ENCODE data around the gene APLNR.

- TF ChIP-seq CTCF (IDR thresholded peaks at IDR 0.05 in 2 of 3, conservative IDR thresholded peaks at IDR 0.05 in 1 of 3; ENCODE audit: borderline replicate concordance in 1 of 3, insufficient read depth in 1 of 3, low read depth in 2 of 3, low read length in 2 of 3) (no peak), RAD21 (IDR thresholded peaks at IDR 0.05; ENCODE audit: low read depth) (no peak), ATF3 (IDR thresholded peaks at IDR 0.05) (no peak), EZH2phosphoT487 (IDR thresholded peaks at IDR 0.05; ENCODE audit: borderline replicate concordance) (no peak), POLR2AphosphoS5 (IDR thresholded peaks at IDR 0.05; ENCODE audit: low read depth, low read length) (no peak), SIN3A (IDR thresholded peaks at IDR 0.05; ENCODE audit: low read depth) (no peak), ZNF274 (IDR thresholded peaks at IDR 0.05; ENCODE audit: low read depth, low read length) (no peak), ZBTB33 (IDR thresholded peaks at IDR 0.05; ENCODE audit: extremely low read depth, insufficient replicate concordance, low read length) (no peak), POLR2A (IDR thresholded peaks at IDR 0.05; ENCODE audit: borderline replicate concordance, extremely low read depth, insufficient read depth, insufficient read length) (no peak), REST (IDR thresholded peaks at IDR 0.05; ENCODE audit: low read depth) (no peak), MAX (IDR thresholded peaks at IDR 0.05) (no peak), YY1 (IDR thresholded peaks at IDR 0.05; ENCODE audit: extremely low read depth, insufficient replicate concordance, low read depth, low read length) (no peak)
Measured at GRCh38 chr11:57255618-57256017, 18.6 kb upstream of the APLNR start.

Data from HCT116 (cell line).